Measurements from ENCODE around the gene KIF6. TPM values are rescaled to one million over a fixed set of nuclear protein-coding genes. Genes with fewer than 3 reads are reported as not detected.

KIF6 gene
- 0.65 and 1.5 TPM in 2 replicates for total RNA-seq (2021; fragmentation: NEBNext Ultra II Directional; extraction: Animal tissue kit (Norgen Biotek cat#: 25700))
- 0.53 and 0.58 TPM in 2 replicates for polyA plus RNA-seq (2011; rRNA removed)
- 0.50 TPM for polyA plus RNA-seq (2011; cell fraction: cytosol; rRNA removed)
- 0.47 TPM for polyA plus RNA-seq (2011; cell fraction: nucleus; rRNA removed)
- polyA plus RNA-seq (2012, experiment 1 of 2): 0.92 to 1.6 TPM (median 1.1 TPM) in 4 replicates
- polyA plus RNA-seq (2012, experiment 2 of 2): 0.25 TPM
- 0.65 TPM for polyA plus RNA-seq (2013, experiment 1 of 2)
- 0.74 TPM for polyA plus RNA-seq (2013, experiment 2 of 2)
- 0.47 and 0.63 TPM in 2 replicates for polyA minus RNA-seq (2011; rRNA and poly(A)+ RNA removed)
- not detected for polyA minus RNA-seq (2011; cell fraction: cytosol; rRNA and poly(A)+ RNA removed)
- polyA minus RNA-seq (2011; cell fraction: nucleus; rRNA and poly(A)+ RNA removed): 2.8 TPM
- long read RNA-seq, experiment 1, partial matches to known transcripts: 0 of 1 reads
- long read RNA-seq, experiment 1, other reads (novel, unspliced or antisense): 1 of 1 reads
- long read RNA-seq, experiment 2, partial matches to known transcripts: 0 of 3 reads
- long read RNA-seq, experiment 2, other reads (novel, unspliced or antisense): 3 of 3 reads

DNA sequence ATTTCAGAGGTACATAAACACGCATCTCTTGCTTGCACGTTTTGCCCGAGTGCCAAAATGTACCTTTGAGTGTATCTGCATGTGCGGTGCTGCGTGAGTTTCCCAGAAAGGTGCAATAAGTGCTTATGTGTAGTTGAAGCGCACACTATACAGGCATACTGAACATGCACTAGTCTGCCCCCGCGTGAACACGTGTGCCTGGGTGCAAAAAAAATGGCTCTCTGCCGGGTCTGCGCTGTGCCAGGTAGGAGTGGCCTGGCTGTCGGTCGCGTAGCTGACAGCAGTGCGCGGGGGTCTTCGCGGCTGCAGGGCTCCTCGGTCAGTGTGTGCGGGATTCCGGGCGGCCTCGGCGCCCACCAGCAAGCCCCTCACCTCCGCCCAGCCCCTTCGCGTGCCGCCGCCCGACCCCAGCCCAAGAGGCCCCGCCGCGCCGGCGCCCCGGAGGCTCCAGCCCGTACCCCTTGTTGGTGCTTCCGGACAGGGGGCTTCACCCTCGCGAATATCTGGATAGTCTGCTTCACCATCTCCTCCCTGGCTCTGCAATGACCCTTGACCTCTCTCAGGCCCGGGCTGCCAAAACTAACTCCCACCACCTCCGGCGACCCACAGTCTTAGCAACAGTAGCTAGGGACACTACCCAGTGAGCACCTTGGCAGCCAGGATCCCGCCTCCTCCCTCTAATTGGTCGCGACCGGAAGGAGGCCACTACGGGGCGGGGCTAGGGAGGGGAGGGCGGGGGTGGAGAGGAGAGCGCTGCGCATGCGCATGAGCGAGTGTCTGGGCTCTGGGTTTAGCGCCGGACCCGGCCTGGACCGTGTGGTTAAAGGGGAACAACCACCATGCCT, at the start of gene KIF6:
TSS of gene KIF6 (minus strand) at position 622 of the 845 bp plus-strand sequence. CDS start at position 524, 98 bp downstream.
- Histone ChIP-seq H3K9me3 (ENCODE audit: insufficient read depth in 2 of 2, low read depth in 1 of 2, low read length in 1 of 2) (no peaks in the 10 kb centered on the region), H2BK120ac (replicated peaks; ENCODE audit: low read depth, low read length) (no peak within 1 kb of the TSS), H3K27me3 (replicated peaks in 1 of 4; ENCODE audit: control insufficient read depth in 3 of 4, extremely low read depth in 1 of 4, insufficient read depth in 3 of 4, low read length in 3 of 4) (no peaks in the 10 kb centered on the region), H3K56ac (replicated peaks; ENCODE audit: insufficient read length, low read depth, low read length) (no peak within 1 kb of the TSS), H2BK20ac (ENCODE audit: low read length) (no peak within 1 kb of the TSS), H2BK15ac (ENCODE audit: low read length) (no peak within 1 kb of the TSS; the same call in 1 of the 2 replicates), H3K4me2 (ENCODE audit: insufficient read depth in 1 of 2, low read depth in 2 of 2, low read length in 2 of 2) (peak within 1 kb of the TSS; percentile 81 to 89), H3K4me1 (replicated peaks in 1 of 4; ENCODE audit: control insufficient read depth in 3 of 4, insufficient read depth in 4 of 4, low read length in 3 of 4) (peaks cover 0 to 6% (median 0%) of the 10 kb centered on the region in 4 experiments; a peak in 2 of 7 replicates), H3K79me2 (ENCODE audit: control insufficient read depth in 1 of 2, insufficient read depth in 2 of 2, low read length in 2 of 2) (no peaks in the 10 kb centered on the region), H2BK5ac (ENCODE audit: low read depth, low read length) (no peak within 1 kb of the TSS), H4K8ac (ENCODE audit: extremely low read depth, insufficient read depth, low read length) (no peak within 1 kb of the TSS), H4K20me1 (replicated peaks in 1 of 2; ENCODE audit: control insufficient read depth in 1 of 2, insufficient read depth in 2 of 2, low read length in 2 of 2) (no peaks in the 10 kb centered on the region), H3K9ac (replicated peaks in 1 of 4; ENCODE audit: extremely low read depth in 1 of 4, low read depth in 3 of 4, low read length in 3 of 4) (no peak within 1 kb of the TSS), H2AFZ (ENCODE audit: low read length) (peak within 1 kb of the TSS; percentile 90), H3K4ac (replicated peaks; ENCODE audit: insufficient read length, low read depth, low read length) (no peak within 1 kb of the TSS), H3K79me1 (ENCODE audit: low read depth, low read length) (no peaks in the 10 kb centered on the region), H3K4me3 (ENCODE audit: extremely low read depth in 1 of 4, insufficient read depth in 2 of 4, low read depth in 3 of 4, low read length in 4 of 4) (peak within 1 kb of the TSS; percentile 62 to 91 (median 71)), H3K27ac (ENCODE audit: low read depth, low read length) (no peak within 1 kb of the TSS), H3K23me2 (ENCODE audit: low read depth, low read length) (peaks cover 3% of the 10 kb centered on the region; the same call in 1 of the 2 replicates), H4K91ac (replicated peaks; ENCODE audit: insufficient read length, low read length) (no peak within 1 kb of the TSS), H3K23ac (ENCODE audit: insufficient read length) (no peak within 1 kb of the TSS), H4K5ac (ENCODE audit: insufficient read length, low read depth, low read length) (peak within 1 kb of the TSS; percentile 1), H2AK5ac (ENCODE audit: low read depth, low read length) (no peak within 1 kb of the TSS), H3K14ac (ENCODE audit: insufficient read length) (no peak within 1 kb of the TSS), H3K36me3 (ENCODE audit: control insufficient read depth in 2 of 4, insufficient read depth in 4 of 4, low read length in 3 of 4) (no peaks in the 10 kb centered on the region), H3K18ac (ENCODE audit: extremely low read depth, low read length) (no peak within 1 kb of the TSS), H2BK12ac (ENCODE audit: low read depth, low read length) (no peak within 1 kb of the TSS)
- DNase-seq (ENCODE audit: low read depth in 1 of 2, low spot score in 2 of 2): peak; percentile 87 to 89
- ChIA-PET POLR2A (ENCODE audit: partially characterized antibody) (no interaction called here), CTCF (ENCODE audit: partially characterized antibody) (interaction anchor here (0.7 to 1.0 kb wide), 2 partner anchors 141 to 362 kb away, joined by 3 read pairs; no protein-coding TSS in a partner anchor)
- WGBS, 2 experiments (ENCODE audit: extremely low coverage in 1 of 2, insufficient coverage in 1 of 2, insufficient read length in 1 of 2, insufficient replicate concordance in 2 of 2, low coverage in 1 of 2, low lambda C conversion rate in 2 of 2, missing lambda C conversion rate in 1 of 2): 12% methylated on average over 46 of the region's 58 CpGs; no CpG with 5 or more reads in 1 of the 2 experiments
- peak; percentile 19 for FAIRE-seq
- TF ChIP-seq TBP (IDR thresholded peaks at IDR 0.05; ENCODE audit: low read depth, low read length) (no peak), EGR1 (IDR thresholded peaks at IDR 0.05; ENCODE audit: borderline replicate concordance, low read depth, low read length) (peak; percentile 76; the same call in 1 of the 2 replicates), CREB1 (IDR thresholded peaks at IDR 0.05) (peak; percentile 22; the same call in 1 of the 2 replicates), SIN3A (conservative IDR thresholded peaks at IDR 0.05 in 1 of 2, IDR thresholded peaks at IDR 0.05 in 1 of 2; ENCODE audit: low read depth in 1 of 2, low read length in 2 of 2) (peak; percentile 76; a peak in 3 of 4 replicates), TAF1 (IDR thresholded peaks at IDR 0.05; ENCODE audit: low read depth, low read length) (peak; percentile 10; the same call in 1 of the 2 replicates), NRF1 (IDR thresholded peaks at IDR 0.05; ENCODE audit: low read depth, low read length) (peak; percentile 89), ATF2 (IDR thresholded peaks at IDR 0.05; ENCODE audit: low read length) (no peak)

Measured in H1 (cell line).